Measurements from ENCODE around the gene PCNX1. TPM values are rescaled to one million over a fixed set of nuclear protein-coding genes. Genes with fewer than 3 reads are reported as not detected.

Gene PCNX1
- total RNA-seq, 2 experiments from 2014 or later = 31.0 to 37.4 TPM

- no peak overlapping the region for H3K27ac Mint-ChIP-seq
- DNase-seq = no peak
- no peaks in the 10 kb centered on the region for H3K36me3 Mint-ChIP-seq
- peaks cover 7% of the 10 kb centered on the region for H3K9me3 Mint-ChIP-seq
- H3K27me3 Mint-ChIP-seq = no peaks in the 10 kb centered on the region
- no peak overlapping the region for H3K4me3 Mint-ChIP-seq
- peaks cover 5% of the 10 kb centered on the region for H3K4me1 Mint-ChIP-seq
Observed at GRCh38 chr14:71163050-71163841, 256.0 kb downstream of the PCNX1 start.

- peaks cover 12% of the 10 kb centered on the region for H3K4me1 Mint-ChIP-seq
- H3K36me3 Mint-ChIP-seq = no peaks in the 10 kb centered on the region
- no peak overlapping the region for H3K27ac Mint-ChIP-seq
- DNase-seq = no peak
- H3K9me3 Mint-ChIP-seq = peaks cover 7% of the 10 kb centered on the region
- no peak overlapping the region for H3K4me3 Mint-ChIP-seq
- H3K27me3 Mint-ChIP-seq = peaks cover 3% of the 10 kb centered on the region
Observed at GRCh38 chr14:71163842-71164629, 256.8 kb downstream of the PCNX1 start.

Other genes with a start within 250 kb of the PCNX1 start
- gene MAP3K9, start 97.9 kb upstream of the PCNX1 start, total RNA-seq = 1 to 10 TPM; 5.9 to 6.2 TPM